K562 (cell line): ENCODE results near the gene IRS2. TPM values are rescaled to one million over a fixed set of nuclear protein-coding genes. Genes with fewer than 3 reads are reported as not detected.

Experiments
- ATAC-seq: fragments of 200-7000 bp; cut with Tn5 transposase; 3 replicates; pipeline ENCODE4 v1.9.1; 2020; ENCODE audit warnings: moderate library complexity
- BruUV-seq: library from RNA; stranded (reverse); fragments of 400-500 nt; replicated peaks from 2 replicates; lab custom pipeline; 2021; lab: Mats Ljungman, UMichigan
- CTCF ChIA-PET: fragments of 300-600 bp; formaldehyde crosslinking; extraction: SDS; loops from one replicate; lab custom pipeline; 2021; ENCODE audit warnings: low intra/inter-chr PET ratio; lab: Yijun Ruan, JAX
- POLR2A ChIA-PET: fragments of 300-600, 350-650 bp; sonication (Branson Sonifier 250); formaldehyde crosslinking; extraction: SDS; loops from one replicate; lab custom pipeline; 2021; ENCODE audit warnings: antibody characterized with exemption, inconsistent platforms; lab: Yijun Ruan, JAX
- DNase-seq, 4 experiments: peaks; one replicate each; pipeline versions ENCODE4 v3.0.0 to v3.0.0-alpha.2; 2011 to 2018; ENCODE audit warnings: low spot score in 3 of 4, mixed read lengths in 3 of 4; ENCODE audit errors: extremely low read depth in 1 of 4
- FAIRE-seq: peaks from 2 replicates; lab custom pipeline; 2011; peaks lifted over from hg19 to GRCh38; lab: Jason Lieb, UNC
- H2AFZ ChIP-seq: 2 replicates; pipeline ENCODE4 v1.6.0; 2011; ENCODE audit warnings: low read depth, low read length, control low read depth, inconsistent platforms
- H3K27ac ChIP-seq: fragments of 200-600 bp; 3 replicates; pipeline ENCODE4 v1.8.0; 2011; ENCODE audit warnings: low read depth, mild to moderate bottlenecking, control low read depth, inconsistent platforms, low read length, moderate library complexity, mixed read lengths; ENCODE audit errors: extremely low read depth
- H3K27me3 ChIP-seq, 2 experiments: fragments of 300-600 bp in 1 of 2; 2 replicates in 1 of 2; 3 replicates in 1 of 2; pipeline versions ENCODE4 v1.6.0 to v1.8.0; 2011; ENCODE audit warnings: inconsistent platforms in 2 of 2, low read length in 2 of 2, mild to moderate bottlenecking in 1 of 2, mixed read lengths in 1 of 2, moderate library complexity in 1 of 2; ENCODE audit not compliant: control insufficient read depth in 2 of 2, insufficient read depth in 2 of 2
- H3K36me3 ChIP-seq: fragments of 300-600 bp; 3 replicates; pipeline ENCODE4 v1.8.0; 2011; ENCODE audit warnings: mild to moderate bottlenecking, low read length, inconsistent platforms; ENCODE audit not compliant: control insufficient read depth, insufficient read depth
- H3K4me1 ChIP-seq, 2 experiments: fragments of 200-600 bp in 1 of 2; replicated peaks in 1 of 2; 2 replicates in 1 of 2; 3 replicates in 1 of 2; pipeline versions ENCODE4 v1.5.1 to v1.8.0; 2011; ENCODE audit warnings: inconsistent platforms in 2 of 2, low read length in 2 of 2, mild to moderate bottlenecking in 1 of 2, mixed read lengths in 1 of 2, moderate library complexity in 1 of 2; ENCODE audit not compliant: control insufficient read depth in 2 of 2, insufficient read depth in 2 of 2
- H3K4me2 ChIP-seq: 2 replicates; pipeline ENCODE4 v1.6.1; 2011; ENCODE audit warnings: low read length, control low read depth, inconsistent platforms, mixed read lengths; ENCODE audit not compliant: insufficient read depth
- H3K4me3 ChIP-seq: fragments of 200-600 bp; sonication (generic), shearing (Covaris generic); 2 replicates; pipeline ENCODE4 v1.5.1; 2016; ENCODE audit warnings: control low read depth, inconsistent platforms
- H3K79me2 ChIP-seq: fragments of 200-600 bp; 3 replicates; pipeline ENCODE4 v1.8.0; 2011; ENCODE audit warnings: low read length, inconsistent platforms; ENCODE audit not compliant: control insufficient read depth, insufficient read depth
- H3K9ac ChIP-seq, 2 experiments: 2 replicates each; pipeline versions ENCODE4 v1.6.0 to v1.6.1; 2011; ENCODE audit warnings: low read depth in 2 of 2, low read length in 2 of 2, control low read depth in 1 of 2, inconsistent platforms in 1 of 2, mild to moderate bottlenecking in 1 of 2, mixed read lengths in 1 of 2; ENCODE audit not compliant: insufficient read depth in 1 of 2
- H3K9me1 ChIP-seq: one replicate; pipeline ENCODE4 v1.6.0; 2011; ENCODE audit warnings: inconsistent platforms, mild to moderate bottlenecking, low read length, moderate library complexity; ENCODE audit not compliant: control insufficient read depth, insufficient read depth
- H3K9me3 ChIP-seq: replicated peaks from 2 replicates; pipeline ENCODE4 v1.5.1; 2011; ENCODE audit warnings: low read depth, low read length, inconsistent platforms; ENCODE audit not compliant: control insufficient read depth, insufficient read depth
- H4K20me1 ChIP-seq: replicated peaks from 2 replicates; pipeline ENCODE4 v1.6.1; 2011; ENCODE audit warnings: low read length, inconsistent platforms, mixed read lengths; ENCODE audit not compliant: control insufficient read depth, insufficient read depth
- BRF1 ChIP-seq: IDR thresholded peaks from 3 replicates; pipeline ENCODE4 v1.6.1; 2011; ENCODE audit warnings: borderline replicate concordance, mild to moderate bottlenecking; ENCODE audit not compliant: insufficient read length; ENCODE audit errors: extremely low read depth
- CAMTA2 ChIP-seq: fragments of 250-450 bp; sonication (Bioruptor Pico); conservative IDR thresholded peaks from 2 replicates; pipeline ENCODE4 v1.5.1; 2022
- CTCF ChIP-seq, 3 experiments: IDR thresholded peaks in 2 of 3; conservative IDR thresholded peaks in 1 of 3; 2 replicates each; pipeline ENCODE4 v1.5.1; 2011 to 2012; ENCODE audit warnings: low read length in 3 of 3, mild to moderate bottlenecking in 3 of 3, control low read depth in 2 of 3, improper control_type of control experiment in 1 of 3, inconsistent platforms in 1 of 3, low read depth in 1 of 3, mixed read lengths in 1 of 3, moderate library complexity in 1 of 3; ENCODE audit not compliant: insufficient read depth in 2 of 3
- EGR1 ChIP-seq: fragments of 450-650 bp; conservative IDR thresholded peaks from 2 replicates; pipeline ENCODE4 v1.6.1; 2017; ENCODE audit warnings: mild to moderate bottlenecking
- EP300 ChIP-seq: IDR thresholded peaks from 2 replicates; pipeline ENCODE4 v1.6.1; 2012; ENCODE audit warnings: low read length, improper control_type of control experiment
- NFYB ChIP-seq: IDR thresholded peaks from 2 replicates; pipeline ENCODE4 v1.6.1; 2011; ENCODE audit warnings: mild to moderate bottlenecking, moderate library complexity; ENCODE audit not compliant: insufficient read length; ENCODE audit errors: extremely low read depth
- NR4A1 ChIP-seq, 2 experiments: fragments of 250-450 bp in 1 of 2; fragments of 450-650 bp in 1 of 2; sonication (Bioruptor Pico) in 1 of 2; IDR thresholded peaks; 2 replicates each; pipeline versions ENCODE4 v1.4.0 to v1.6.1; 2016 to 2020; ENCODE audit warnings: mild to moderate bottlenecking in 2 of 2, missing compliant biosample characterization in 1 of 2, missing genetic modification characterization in 1 of 2, moderate library complexity in 1 of 2
- POU5F1 ChIP-seq: fragments of 150-350 bp; IDR thresholded peaks from 2 replicates; pipeline ENCODE4 v1.6.1; 2014; ENCODE audit warnings: borderline replicate concordance, low read length, low read depth, mild to moderate bottlenecking; ENCODE audit not compliant: partially characterized antibody
- PRDM10 ChIP-seq: fragments of 450-650 bp; IDR thresholded peaks from 2 replicates; pipeline ENCODE4 v1.6.1; 2018; ENCODE audit not compliant: partially characterized antibody
- TAL1 ChIP-seq: fragments of 450-650 bp; IDR thresholded peaks from 2 replicates; pipeline ENCODE4 v1.6.1; 2016; ENCODE audit warnings: mild to moderate bottlenecking
- XRCC4 ChIP-seq: IDR thresholded peaks from one replicate; pipeline ENCODE4 v1.6.1; 2011; ENCODE audit not compliant: insufficient read depth, insufficient read length; ENCODE audit errors: extremely low read depth
- ZNF232 ChIP-seq: sonication (generic); formaldehyde crosslinking; IDR thresholded peaks from 2 replicates; pipeline ENCODE4 v1.8.0; 2022; ENCODE audit warnings: mild to moderate bottlenecking, missing genetic modification reagents
- ZNF507 ChIP-seq: conservative IDR thresholded peaks from 2 replicates; pipeline ENCODE4 v1.6.1; 2017; ENCODE audit warnings: missing genetic modification characterization, missing compliant biosample characterization
- WGBS: fragments of 100-300 bp; shearing (Covaris generic); methylation state at CpG from one replicate; pipeline ENCODE4 v1.1.6; 2016; ENCODE audit warnings: low coverage, mixed read lengths; ENCODE audit not compliant: insufficient coverage; ENCODE audit errors: missing lambda C conversion rate; 5-methylcytosine and 5-hydroxymethylcytosine counted together
- in situ Hi-C: fragments of 300-500 bp; cut with MboI; formaldehyde crosslinking; loops from 4 replicates; pipeline ENCODE4 v1.15.0; 2018; ENCODE audit warnings: inconsistent platforms, mixed read lengths
- intact Hi-C: fragments of 100-400 bp; cut with micrococcal nuclease; formaldehyde crosslinking; loops from 2 replicates; pipeline ENCODE4 v1.14.2; 2022
- polyA plus RNA-seq, 8 experiments: library from polyadenylated mRNA; depleted of rRNA in 4 of 8; stranded (reverse) in 5 of 8; unstranded in 3 of 8; fragments of >200 nt; fragmentation: Nextera tagmentation in 2 of 8; fragmentation: Illumina TruSeq in 1 of 8; extraction: Ambion mirVana in 2 of 8; extraction: Trizol in 1 of 8; gene quantifications; 2 replicates each; pipeline versions ENCODE4 v1.2.1 to v1.2.3, GENCODE V29; 2011 to 2014; ENCODE audit warnings: inconsistent platforms in 1 of 8, missing spikeins in 1 of 8
- total RNA-seq, 7 experiments: library from RNA; depleted of rRNA in 6 of 7; stranded (reverse); fragments of >200 nt in 6 of 7; fragmentation: Illumina TruSeq in 2 of 7; extraction: Trizol in 2 of 7; gene quantifications; 2 replicates each; pipeline versions ENCODE4 v1.2.1 to v1.2.3, GENCODE V29; 2011 to 2021; ENCODE audit warnings: low replicate concordance in 1 of 7

The IRS2 gene
- total and polyA plus RNA-seq, 9 of the 15 experiments (the other 6 are each of a cell fraction or from before 2014, with no cell fraction given): 0.36 to 4.6 (median 0.63) TPM

- Histone ChIP-seq H3K4me2 (no peak overlapping the region), H2AFZ (no peak overlapping the region), H3K79me2 (no peaks in the 10 kb centered on the region; the same call in 2 of the 3 replicates), H3K4me1 (peaks cover 0 to 3% of the 10 kb centered on the region in 2 experiments; a peak in 1 of 5 replicates), H3K27me3 (no peaks in the 10 kb centered on the region), H3K27ac (no peak overlapping the region), H3K36me3 (no peaks in the 10 kb centered on the region), H3K9me1 (no peaks in the 10 kb centered on the region), H4K20me1 (peaks cover 3% of the 10 kb centered on the region; the same call in 1 of the 2 replicates), H3K9me3 (no peaks in the 10 kb centered on the region), H3K4me3 (no peak overlapping the region), H3K9ac (no peak overlapping the region)
- CTCF ChIA-PET: no interaction called here
- in situ Hi-C loops (no loop called here), intact Hi-C loops (no loop called here)
- WGBS: 92% methylated on average over 2 of the region's 2 CpGs
- no peak for FAIRE-seq
- no peak for ATAC-seq
- POLR2A ChIA-PET: no interaction called here
- BruUV-seq: no TSS peak
- DNase-seq: no peak
- TF ChIP-seq PRDM10 (no peak), EGR1 (no peak), BRF1 (no peak), NFYB (no peak), XRCC4 (no peak), TAL1 (no peak), EP300 (no peak), ZNF507 (tag) (no peak), POU5F1 (no peak), ZNF232 (no peak), CTCF (IDR thresholded peaks at IDR 0.05 in 2 of 3, conservative IDR thresholded peaks at IDR 0.05 in 1 of 3; ENCODE audit: insufficient read depth in 2 of 3, low read depth in 1 of 3, low read length in 3 of 3) (no peak), CAMTA2 (no peak), NR4A1 (CRISPR knock-in tag; IDR thresholded peaks at IDR 0.05) (no peak), NR4A1 (tag; IDR thresholded peaks at IDR 0.05) (no peak)
Measured at GRCh38 chr13:109768176-109768575, 18.2 kb downstream of the IRS2 start.
